ENCODE results near the gene GSG1.

Gene GSG1

DNA sequence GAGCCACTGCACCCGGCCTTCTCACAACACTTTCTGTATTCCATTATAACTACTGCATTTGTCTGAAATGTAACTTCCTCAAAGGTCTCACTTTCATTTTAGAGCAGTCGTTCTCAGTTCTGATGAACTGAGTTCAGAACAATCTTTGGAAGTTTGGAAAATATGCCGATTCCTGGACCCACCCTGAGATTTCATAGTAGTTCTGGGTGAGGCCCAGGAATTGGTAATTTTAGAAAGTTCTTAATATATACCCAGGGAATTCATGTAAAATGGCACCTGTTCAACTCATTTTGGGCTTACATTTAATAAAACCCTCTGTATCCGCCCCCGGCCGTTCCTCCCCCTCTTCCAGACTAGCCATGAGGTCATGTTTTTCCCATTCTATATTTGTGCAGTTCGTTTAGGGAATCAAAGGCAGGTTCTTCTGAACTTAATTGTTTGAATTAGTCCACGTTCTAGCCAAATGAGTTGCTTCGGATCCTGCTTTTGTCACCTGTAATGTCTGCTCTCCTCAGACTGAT lies 5.9 kb downstream of the GSG1 start:
- TF ChIP-seq, protein P1, sequence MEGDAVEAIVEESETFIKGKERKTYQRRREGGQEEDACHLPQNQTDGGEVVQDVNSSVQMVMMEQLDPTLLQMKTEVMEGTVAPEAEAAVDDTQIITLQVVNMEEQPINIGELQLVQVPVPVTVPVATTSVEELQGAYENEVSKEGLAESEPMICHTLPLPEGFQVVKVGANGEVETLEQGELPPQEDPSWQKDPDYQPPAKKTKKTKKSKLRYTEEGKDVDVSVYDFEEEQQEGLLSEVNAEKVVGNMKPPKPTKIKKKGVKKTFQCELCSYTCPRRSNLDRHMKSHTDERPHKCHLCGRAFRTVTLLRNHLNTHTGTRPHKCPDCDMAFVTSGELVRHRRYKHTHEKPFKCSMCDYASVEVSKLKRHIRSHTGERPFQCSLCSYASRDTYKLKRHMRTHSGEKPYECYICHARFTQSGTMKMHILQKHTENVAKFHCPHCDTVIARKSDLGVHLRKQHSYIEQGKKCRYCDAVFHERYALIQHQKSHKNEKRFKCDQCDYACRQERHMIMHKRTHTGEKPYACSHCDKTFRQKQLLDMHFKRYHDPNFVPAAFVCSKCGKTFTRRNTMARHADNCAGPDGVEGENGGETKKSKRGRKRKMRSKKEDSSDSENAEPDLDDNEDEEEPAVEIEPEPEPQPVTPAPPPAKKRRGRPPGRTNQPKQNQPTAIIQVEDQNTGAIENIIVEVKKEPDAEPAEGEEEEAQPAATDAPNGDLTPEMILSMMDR (IDR thresholded peaks at IDR 0.05): no peak

DNA sequence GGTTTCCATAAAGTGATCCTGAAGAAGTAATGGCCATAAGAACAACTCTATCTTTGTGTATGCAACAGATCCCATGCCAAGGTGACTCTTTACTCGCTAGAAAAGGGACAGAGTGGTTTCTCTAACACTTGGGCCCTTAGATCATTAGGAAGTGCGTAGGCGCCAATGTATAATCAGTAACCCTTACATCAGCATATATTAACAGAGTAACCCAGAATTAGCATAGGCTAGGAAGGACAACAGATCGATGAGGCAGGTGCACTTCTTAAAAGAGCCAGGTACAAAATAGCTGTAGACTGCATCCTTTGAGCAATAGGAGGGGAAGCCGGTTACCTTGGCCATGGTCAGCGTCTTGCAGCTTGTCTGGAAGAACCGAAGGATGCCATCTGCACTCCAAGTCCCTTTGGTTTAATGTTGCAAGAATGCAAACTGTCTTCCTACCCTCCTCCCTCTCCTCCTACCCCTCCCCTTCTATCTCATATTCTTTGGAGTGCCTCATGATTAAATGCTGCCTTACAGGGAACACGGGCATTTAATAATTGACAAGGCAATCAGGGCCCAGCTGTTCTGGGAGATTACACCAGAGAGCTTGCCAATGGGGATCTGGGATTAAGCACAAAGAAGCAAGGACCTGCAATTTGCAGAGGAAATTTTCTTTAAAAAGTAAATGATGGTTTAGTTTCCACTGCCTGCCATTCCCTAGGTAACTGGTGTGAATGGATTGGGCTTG lies 8.0 kb downstream of the GSG1 start:
- TF ChIP-seq, protein P1 (IDR thresholded peaks at IDR 0.05): no peak

DNA sequence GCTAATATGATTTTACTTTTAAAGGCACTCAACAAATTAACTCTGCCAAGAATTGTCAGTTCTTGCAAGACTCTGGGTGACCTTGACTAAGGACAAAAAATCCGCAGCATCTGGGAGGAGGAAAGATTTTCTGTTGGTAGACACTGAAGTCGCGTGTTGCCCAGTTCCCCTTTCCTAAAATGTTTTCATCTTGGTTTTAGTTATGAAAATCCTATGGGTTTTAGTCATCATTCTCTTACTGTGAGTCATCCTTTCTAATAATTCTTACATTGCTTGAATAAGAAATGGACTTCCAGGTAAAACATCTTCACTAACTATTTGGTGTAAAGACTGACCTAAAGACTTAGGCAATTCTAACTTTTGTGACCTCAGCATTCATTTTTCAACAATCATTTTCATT lies 9.1 kb downstream of the GSG1 start:
- TF ChIP-seq, protein P1 (IDR thresholded peaks at IDR 0.05): no peak

DNA sequence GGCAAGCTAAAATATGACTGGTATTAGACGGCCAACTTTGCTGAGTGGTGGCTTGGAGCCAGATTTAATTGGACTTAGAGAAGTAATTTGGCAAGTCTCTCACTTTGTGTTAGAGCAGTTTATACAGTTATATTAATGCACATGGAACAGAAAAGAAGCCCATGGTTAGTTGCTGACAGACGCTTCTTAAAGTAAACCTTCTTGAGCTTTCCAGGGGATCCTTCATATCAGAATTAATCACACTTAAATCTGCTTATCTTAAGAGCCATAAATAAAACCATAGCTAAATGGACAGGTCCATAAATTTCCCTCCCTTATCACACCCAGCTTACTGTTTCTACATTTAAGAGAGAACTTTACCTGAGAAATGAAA lies 9.6 kb downstream of the GSG1 start:
- TF ChIP-seq, protein P1 (IDR thresholded peaks at IDR 0.05): no peak

DNA sequence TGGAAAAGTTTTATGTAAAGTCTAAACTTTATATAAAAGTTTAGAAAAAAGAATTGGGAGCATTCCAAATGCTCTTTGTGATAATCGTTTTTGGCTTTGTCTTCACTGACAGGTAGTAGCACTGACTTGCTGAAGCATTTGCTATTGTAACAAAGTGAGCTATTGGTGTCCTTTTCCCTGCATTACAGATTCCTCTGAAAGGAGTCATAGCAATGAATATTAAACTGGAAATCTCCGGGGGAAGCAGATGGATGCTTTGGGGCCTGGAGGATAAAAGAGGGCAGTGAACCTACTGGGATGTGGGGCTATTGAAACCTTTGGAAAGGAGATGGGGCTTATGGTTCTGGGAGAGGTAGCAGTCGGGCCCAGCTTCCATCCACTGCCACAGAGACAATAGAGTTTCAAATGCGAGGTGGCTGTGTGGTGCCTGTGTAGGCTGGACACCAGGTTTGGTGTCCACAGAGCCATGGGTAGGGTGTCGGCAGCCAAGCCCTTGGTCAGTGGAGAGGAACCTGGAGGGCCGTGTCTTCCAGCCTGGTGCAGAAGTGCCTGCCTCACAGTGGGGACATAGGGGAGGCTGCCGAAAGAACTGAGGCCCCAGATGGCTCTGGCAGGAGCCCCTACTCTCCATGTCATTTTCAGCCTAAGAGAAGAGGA lies 10.1 kb downstream of the GSG1 start:
- TF ChIP-seq, protein P1 (IDR thresholded peaks at IDR 0.05): no peak

DNA sequence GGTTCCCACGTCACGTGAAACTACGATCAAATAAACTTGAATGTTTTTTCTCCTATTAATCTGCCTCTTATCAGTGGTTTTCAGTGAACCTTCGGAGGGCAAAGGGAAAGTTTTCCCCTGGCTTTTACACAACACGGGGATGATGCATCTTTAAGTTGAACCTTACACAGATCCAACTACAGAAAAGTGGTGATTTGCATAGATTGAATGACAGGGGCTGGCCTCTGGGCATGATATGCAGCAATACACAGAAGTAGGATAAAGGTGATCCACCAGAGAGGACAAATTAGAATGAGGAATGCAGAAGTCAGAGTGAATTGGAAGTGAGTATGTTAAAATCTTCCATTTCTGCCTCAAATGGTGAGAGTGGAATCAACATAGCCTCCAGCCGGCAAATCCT lies 11.6 kb downstream of the GSG1 start:
- TF ChIP-seq, protein P1 (IDR thresholded peaks at IDR 0.05): no peak

DNA sequence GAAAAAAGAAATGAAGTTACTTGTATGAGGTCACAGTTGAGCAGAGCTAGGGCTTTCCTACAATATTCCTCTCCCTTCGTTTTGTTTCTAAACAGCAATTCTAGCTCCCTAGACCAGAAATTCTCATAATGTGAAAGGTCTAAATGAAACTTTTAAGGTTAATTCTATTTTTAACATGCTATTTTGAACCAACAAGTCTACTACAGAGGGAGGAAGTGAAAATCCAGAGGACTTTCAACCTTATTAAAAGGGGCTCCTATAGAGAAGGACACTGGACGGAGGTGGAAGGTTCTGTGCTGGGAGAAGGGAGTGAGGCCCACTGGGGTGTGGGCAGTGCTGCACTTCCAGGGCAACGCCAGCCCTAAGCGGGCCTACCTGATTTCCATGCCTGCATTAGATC lies 13.4 kb downstream of the GSG1 start:
- TF ChIP-seq, protein P1 (IDR thresholded peaks at IDR 0.05): no peak

Data from LNCAP (cell line).